MM.1S (cell line): ENCODE data around the gene NCKAP5.

Experiments used
- DNase-seq: peaks from one replicate; pipeline ENCODE4 v3.0.0-alpha.2; 2015
- H2AFZ ChIP-seq: fragments of 300-600 bp; sonication (generic); 2 replicates; pipeline ENCODE4 v1.6.0; 2016; ENCODE audit warnings: antibody characterized with exemption, low read length
- H3F3A ChIP-seq: fragments of 300-600 bp; sonication (generic); 2 replicates; pipeline ENCODE4 v1.6.1; 2016; ENCODE audit warnings: mild to moderate bottlenecking, antibody characterized with exemption, low read length, moderate library complexity, mixed read lengths; ENCODE audit not compliant: insufficient read depth
- H3K27ac ChIP-seq: fragments of 300-600 bp; sonication (generic); 2 replicates; pipeline ENCODE4 v1.5.1; 2016; ENCODE audit warnings: mild to moderate bottlenecking, low read length
- H3K27me3 ChIP-seq: fragments of 300-600 bp; sonication (generic); replicated peaks from 2 replicates; pipeline ENCODE4 v1.6.0; 2016; ENCODE audit warnings: low read length; ENCODE audit not compliant: insufficient read depth
- H3K36me3 ChIP-seq: fragments of 300-600 bp; sonication (generic); replicated peaks from 2 replicates; pipeline ENCODE4 v1.6.1; 2016; ENCODE audit warnings: mild to moderate bottlenecking, low read length, mixed read lengths; ENCODE audit not compliant: insufficient read depth
- H3K4me1 ChIP-seq: fragments of 300-600 bp; sonication (generic); 2 replicates; pipeline ENCODE4 v1.6.1; 2016; ENCODE audit warnings: low read length, mixed read lengths
- H3K4me2 ChIP-seq: fragments of 300-600 bp; sonication (generic); 2 replicates; pipeline ENCODE4 v1.6.0; 2016; ENCODE audit warnings: low read depth, low read length
- H3K4me3 ChIP-seq: fragments of 300-600 bp; sonication (generic); 2 replicates; pipeline ENCODE4 v1.5.1; 2016; ENCODE audit warnings: low read length, mixed read lengths
- H3K79me2 ChIP-seq: fragments of 300-600 bp; sonication (generic); 2 replicates; pipeline ENCODE4 v1.6.1; 2016; ENCODE audit warnings: mixed run types, low read length, mixed read lengths
- H3K9ac ChIP-seq: fragments of 300-600 bp; sonication (generic); 2 replicates; pipeline ENCODE4 v1.6.1; 2016; ENCODE audit warnings: low read length, mixed read lengths
- H3K9me2 ChIP-seq: fragments of 300-600 bp; sonication (generic); replicated peaks from 2 replicates; pipeline ENCODE4 v1.6.1; 2016; ENCODE audit warnings: mild to moderate bottlenecking, low read length, mixed read lengths; ENCODE audit not compliant: insufficient read depth
- H3K9me3 ChIP-seq: fragments of 300-600 bp; sonication (generic); replicated peaks from 2 replicates; pipeline ENCODE4 v1.6.1; 2016; ENCODE audit warnings: mild to moderate bottlenecking, low read length, mixed read lengths; ENCODE audit not compliant: insufficient read depth
- H4K20me1 ChIP-seq: fragments of 300-600 bp; sonication (generic); 2 replicates; pipeline ENCODE4 v1.6.1; 2016; ENCODE audit warnings: mild to moderate bottlenecking, low read length, moderate library complexity, mixed read lengths; ENCODE audit not compliant: insufficient read depth
- EZH2 ChIP-seq: fragments of 300-600 bp; sonication (generic); optimal IDR thresholded peaks from 2 replicates; pipeline ENCODE3; 2017; ENCODE audit warnings: low read depth, mild to moderate bottlenecking, antibody characterized with exemption, low read length, mixed read lengths
- EZH2phosphoT487 ChIP-seq: fragments of 300-600 bp; sonication (generic); IDR thresholded peaks from 2 replicates; pipeline ENCODE4 v1.6.1; 2018; ENCODE audit warnings: antibody characterized with exemption, low read length
- TF ChIP-seq, protein P1 (sequence below): fragments of 300-600 bp; sonication (generic); IDR thresholded peaks from 2 replicates; pipeline ENCODE4 v1.5.1; 2016; ENCODE audit warnings: antibody characterized with exemption, low read length, mixed read lengths

Gene NCKAP5

DNA sequence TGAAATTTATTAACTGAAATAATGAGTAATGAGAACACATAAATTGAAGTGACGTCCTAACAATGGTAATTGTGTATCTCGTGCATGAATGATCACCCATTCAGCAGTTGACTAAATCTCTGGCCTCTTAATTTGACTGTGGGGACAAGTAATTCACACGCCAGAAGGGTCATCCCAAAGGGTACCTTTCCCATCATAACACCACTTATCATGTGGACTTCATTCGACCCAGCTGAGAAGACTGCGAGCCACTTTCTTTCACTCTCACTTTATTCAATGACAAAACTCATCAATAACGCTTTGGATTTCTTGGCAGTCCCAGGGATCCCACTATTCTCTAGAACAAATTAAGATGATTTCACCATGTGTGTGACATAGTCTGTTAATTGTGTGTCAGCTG lies 835.6 kb downstream of the NCKAP5 start:
- Histone ChIP-seq H3K36me3 (no peaks in the 10 kb centered on the region), H3F3A (no peaks in the 10 kb centered on the region), H4K20me1 (no peaks in the 10 kb centered on the region), H3K27me3 (no peaks in the 10 kb centered on the region), H3K79me2 (no peaks in the 10 kb centered on the region), H3K9me3 (no peaks in the 10 kb centered on the region), H3K27ac (no peak overlapping the region), H2AFZ (no peak overlapping the region), H3K9me2 (no peaks in the 10 kb centered on the region), H3K4me1 (no peaks in the 10 kb centered on the region), H3K4me2 (no peak overlapping the region), H3K9ac (no peak overlapping the region), H3K4me3 (no peak overlapping the region)
- TF ChIP-seq EZH2phosphoT487 (no peak), EZH2 (no peak)
- TF ChIP-seq, protein P1, sequence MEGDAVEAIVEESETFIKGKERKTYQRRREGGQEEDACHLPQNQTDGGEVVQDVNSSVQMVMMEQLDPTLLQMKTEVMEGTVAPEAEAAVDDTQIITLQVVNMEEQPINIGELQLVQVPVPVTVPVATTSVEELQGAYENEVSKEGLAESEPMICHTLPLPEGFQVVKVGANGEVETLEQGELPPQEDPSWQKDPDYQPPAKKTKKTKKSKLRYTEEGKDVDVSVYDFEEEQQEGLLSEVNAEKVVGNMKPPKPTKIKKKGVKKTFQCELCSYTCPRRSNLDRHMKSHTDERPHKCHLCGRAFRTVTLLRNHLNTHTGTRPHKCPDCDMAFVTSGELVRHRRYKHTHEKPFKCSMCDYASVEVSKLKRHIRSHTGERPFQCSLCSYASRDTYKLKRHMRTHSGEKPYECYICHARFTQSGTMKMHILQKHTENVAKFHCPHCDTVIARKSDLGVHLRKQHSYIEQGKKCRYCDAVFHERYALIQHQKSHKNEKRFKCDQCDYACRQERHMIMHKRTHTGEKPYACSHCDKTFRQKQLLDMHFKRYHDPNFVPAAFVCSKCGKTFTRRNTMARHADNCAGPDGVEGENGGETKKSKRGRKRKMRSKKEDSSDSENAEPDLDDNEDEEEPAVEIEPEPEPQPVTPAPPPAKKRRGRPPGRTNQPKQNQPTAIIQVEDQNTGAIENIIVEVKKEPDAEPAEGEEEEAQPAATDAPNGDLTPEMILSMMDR, result no peak
- no peak for DNase-seq

DNA sequence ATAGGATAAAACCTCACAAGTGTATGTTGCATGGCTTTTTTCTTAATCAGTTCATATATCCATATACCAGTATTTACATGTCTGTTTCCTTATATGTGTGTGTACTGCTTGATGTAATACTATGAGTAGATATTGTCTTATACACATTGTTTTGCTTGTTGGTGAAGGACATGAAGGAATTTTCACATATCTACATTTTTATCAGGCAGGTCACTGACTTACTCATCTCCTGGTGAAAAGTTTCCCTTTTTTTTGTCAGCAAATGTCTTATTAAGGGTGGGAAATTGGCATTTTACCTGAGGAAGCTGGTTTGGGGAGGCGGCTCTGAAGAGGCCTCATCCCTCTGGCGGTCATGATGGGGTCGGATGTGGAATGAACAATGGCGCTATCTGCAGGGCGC lies 836.8 kb downstream of the NCKAP5 start:
- no peak for TF ChIP-seq EZH2phosphoT487
- no peak for TF ChIP-seq EZH2
- TF ChIP-seq, protein P1, result no peak
- H2AFZ ChIP-seq, result no peak overlapping the region
- no peaks in the 10 kb centered on the region for H3K9me2 ChIP-seq
- H3K4me3 ChIP-seq, result no peak overlapping the region
- no peaks in the 10 kb centered on the region for H3K27me3 ChIP-seq
- H3K27ac ChIP-seq, result no peak overlapping the region
- H3K4me1 ChIP-seq, result no peaks in the 10 kb centered on the region
- no peak overlapping the region for H3K4me2 ChIP-seq
- DNase-seq, result no peak
- no peaks in the 10 kb centered on the region for H3K36me3 ChIP-seq
- no peak overlapping the region for H3K9ac ChIP-seq
- H3K9me3 ChIP-seq, result no peaks in the 10 kb centered on the region
- H3F3A ChIP-seq, result no peaks in the 10 kb centered on the region
- no peaks in the 10 kb centered on the region for H3K79me2 ChIP-seq
- no peaks in the 10 kb centered on the region for H4K20me1 ChIP-seq

DNA sequence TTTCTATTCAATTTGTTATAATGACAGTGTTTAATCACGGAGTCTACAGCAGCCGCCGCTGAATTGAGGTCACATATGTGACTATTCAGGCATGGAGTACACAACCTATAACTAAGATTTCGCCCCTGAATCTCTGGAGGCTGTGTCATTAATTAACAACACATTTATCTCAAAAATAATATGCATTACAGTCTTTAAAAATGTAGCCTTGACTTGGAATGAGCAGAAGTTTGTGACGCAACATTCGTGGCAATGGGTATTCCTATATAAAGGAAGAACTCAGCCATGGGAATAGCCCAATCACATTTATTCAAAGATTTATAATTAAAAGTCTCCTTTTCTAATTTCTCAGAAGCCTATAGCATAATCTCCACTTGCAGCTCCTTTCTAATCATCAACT lies 837.7 kb downstream of the NCKAP5 start:
- no peaks in the 10 kb centered on the region for H3K27me3 ChIP-seq
- no peaks in the 10 kb centered on the region for H4K20me1 ChIP-seq
- no peak overlapping the region for H3K9ac ChIP-seq
- H3K4me3 ChIP-seq, result no peak overlapping the region
- TF ChIP-seq, protein P1, result no peak
- TF ChIP-seq EZH2phosphoT487, result no peak
- TF ChIP-seq EZH2, result no peak
- H3K4me2 ChIP-seq, result no peak overlapping the region
- no peaks in the 10 kb centered on the region for H3F3A ChIP-seq
- no peak overlapping the region for H3K27ac ChIP-seq
- H3K9me3 ChIP-seq, result no peaks in the 10 kb centered on the region
- no peak for DNase-seq
- H3K4me1 ChIP-seq, result no peaks in the 10 kb centered on the region
- no peaks in the 10 kb centered on the region for H3K9me2 ChIP-seq
- no peaks in the 10 kb centered on the region for H3K79me2 ChIP-seq
- H3K36me3 ChIP-seq, result no peaks in the 10 kb centered on the region
- no peak overlapping the region for H2AFZ ChIP-seq
